K562 (cell line): Measurements from ENCODE around the gene UBE2J2. TPM values are rescaled to one million over a fixed set of nuclear protein-coding genes. Genes with fewer than 3 reads are reported as not detected.
A peak's percentile ranks its signal among the peaks of the same experiment; 100 is the strongest.

Experiments
- ARNT ChIP-seq, 2 experiments: fragments of 450-650 bp; IDR thresholded peaks; 2 replicates each; pipeline ENCODE4 v1.6.1; 2016; ENCODE audit warnings: mild to moderate bottlenecking in 1 of 2
- BACH1 ChIP-seq: fragments of 200-800 bp; sonication (Bioruptor generic); IDR thresholded peaks from 2 replicates; pipeline ENCODE4 v1.6.1; 2016; ENCODE audit warnings: missing genetic modification characterization, missing compliant biosample characterization
- CBX1 ChIP-seq: sonication (generic); IDR thresholded peaks from 2 replicates; pipeline ENCODE4 v1.6.1; 2016; ENCODE audit warnings: antibody characterized with exemption, low read depth, mild to moderate bottlenecking
- CCNT2 ChIP-seq: IDR thresholded peaks from 2 replicates; pipeline ENCODE4 v1.6.1; 2011; ENCODE audit warnings: borderline replicate concordance, low read depth, mild to moderate bottlenecking, moderate library complexity, mixed read lengths, low read length; ENCODE audit not compliant: insufficient read length; ENCODE audit errors: extremely low read depth
- CSDE1 ChIP-seq, 2 experiments: fragments of 450-650 bp; IDR thresholded peaks; 2 replicates each; pipeline ENCODE4 v1.6.1; 2016; ENCODE audit warnings: mild to moderate bottlenecking in 1 of 2
- ERF ChIP-seq: fragments of 450-650 bp; formaldehyde crosslinking; IDR thresholded peaks from 2 replicates; pipeline ENCODE4 v1.4.0; 2020; ENCODE audit warnings: mild to moderate bottlenecking, mixed read lengths
- FOS ChIP-seq: IDR thresholded peaks from 3 replicates; pipeline ENCODE4 v1.6.1; 2011; ENCODE audit not compliant: insufficient read length; ENCODE audit errors: extremely low read depth
- GATAD2A ChIP-seq: fragments of 450-650 bp; IDR thresholded peaks from 2 replicates; pipeline ENCODE4 v1.6.1; 2017
- L3MBTL2 ChIP-seq: fragments of 450-650 bp; IDR thresholded peaks from 2 replicates; pipeline ENCODE4 v1.6.1; 2016; ENCODE audit warnings: mild to moderate bottlenecking, moderate library complexity
- LARP7 ChIP-seq: fragments of 450-650 bp; IDR thresholded peaks from 2 replicates; pipeline ENCODE4 v1.6.1; 2016
- NRF1 ChIP-seq, 2 experiments: fragments of 450-650 bp; IDR thresholded peaks in 1 of 2; conservative IDR thresholded peaks in 1 of 2; 2 replicates each; pipeline ENCODE4 v1.6.1; 2014; ENCODE audit warnings: mild to moderate bottlenecking in 2 of 2
- POLR2G ChIP-seq: fragments of 200-400 bp; formaldehyde crosslinking; IDR thresholded peaks from 2 replicates; pipeline ENCODE4 v1.6.1; 2017; ENCODE audit warnings: low read depth, mild to moderate bottlenecking, antibody characterized with exemption, low read length, moderate library complexity
- TCFL5 ChIP-seq: fragments of 250-450 bp; sonication (Bioruptor Pico); conservative IDR thresholded peaks from 2 replicates; pipeline ENCODE4 v1.6.1; 2021; ENCODE audit warnings: mild to moderate bottlenecking, moderate library complexity, matching md5 sums
- ZFP36 ChIP-seq: fragments of 150-350 bp; IDR thresholded peaks from 2 replicates; pipeline ENCODE4 v1.6.1; 2018; ENCODE audit warnings: low read length, low read depth; ENCODE audit not compliant: partially characterized antibody
- ZKSCAN1 ChIP-seq: fragments of 150-350 bp; IDR thresholded peaks from 2 replicates; pipeline ENCODE4 v1.6.1; 2016; ENCODE audit warnings: low read depth, low read length
- ZNF263 ChIP-seq: sonication (generic); formaldehyde crosslinking; IDR thresholded peaks from 2 replicates; pipeline ENCODE4 v1.8.0; 2022; ENCODE audit warnings: mild to moderate bottlenecking, missing genetic modification reagents, borderline replicate concordance
- ZNF408 ChIP-seq: fragments of 250-450 bp; sonication (Bioruptor Pico); IDR thresholded peaks from 2 replicates; pipeline ENCODE4 v1.4.0; 2020; ENCODE audit warnings: low read depth, mild to moderate bottlenecking, moderate library complexity
- polyA plus RNA-seq, 8 experiments: library from polyadenylated mRNA; depleted of rRNA in 4 of 8; stranded (reverse) in 5 of 8; unstranded in 3 of 8; fragments of >200 nt; fragmentation: Nextera tagmentation in 2 of 8; fragmentation: Illumina TruSeq in 1 of 8; extraction: Ambion mirVana in 2 of 8; extraction: Trizol in 1 of 8; gene quantifications; 2 replicates each; pipeline versions ENCODE4 v1.2.1 to v1.2.3, GENCODE V29; 2011 to 2014; ENCODE audit warnings: inconsistent platforms in 1 of 8, missing spikeins in 1 of 8
- total RNA-seq, 7 experiments: library from RNA; depleted of rRNA in 6 of 7; stranded (reverse); fragments of >200 nt in 6 of 7; fragmentation: Illumina TruSeq in 2 of 7; extraction: Trizol in 2 of 7; gene quantifications; 2 replicates each; pipeline versions ENCODE4 v1.2.1 to v1.2.3, GENCODE V29; 2011 to 2021; ENCODE audit warnings: low replicate concordance in 1 of 7
- TF ChIP-seq, protein P1 (sequence below): sonication (generic); formaldehyde crosslinking; IDR thresholded peaks from 2 replicates; pipeline ENCODE4 v1.8.0; 2022; ENCODE audit warnings: missing genetic modification reagents, mild to moderate bottlenecking, moderate library complexity, borderline replicate concordance
- TF ChIP-seq, protein P2 (sequence below): sonication (generic); formaldehyde crosslinking; IDR thresholded peaks from 2 replicates; pipeline ENCODE4 v1.8.1; 2023; ENCODE audit warnings: mild to moderate bottlenecking, missing genetic modification reagents
- TF ChIP-seq, protein P3 (sequence below): sonication (generic); formaldehyde crosslinking; IDR thresholded peaks from 2 replicates; pipeline ENCODE4 v1.8.0; 2022; ENCODE audit warnings: mild to moderate bottlenecking, missing genetic modification reagents
- TF ChIP-seq, protein P4 (sequence below): fragments of 450-650 bp; formaldehyde crosslinking; conservative IDR thresholded peaks from 2 replicates; pipeline ENCODE4 v1.4.0; 2022; ENCODE audit warnings: mild to moderate bottlenecking, missing genetic modification characterization
- TF ChIP-seq, protein P5 (sequence below): sonication (generic); formaldehyde crosslinking; IDR thresholded peaks from 2 replicates; pipeline ENCODE4 v1.9.0; 2022; ENCODE audit warnings: mild to moderate bottlenecking, missing genetic modification reagents

Gene UBE2J2
- total and polyA plus RNA-seq, 9 of the 15 experiments (the other 6 are each of a cell fraction or from before 2014, with no cell fraction given), result 0.93 to 112 (median 75.5) TPM

DNA sequence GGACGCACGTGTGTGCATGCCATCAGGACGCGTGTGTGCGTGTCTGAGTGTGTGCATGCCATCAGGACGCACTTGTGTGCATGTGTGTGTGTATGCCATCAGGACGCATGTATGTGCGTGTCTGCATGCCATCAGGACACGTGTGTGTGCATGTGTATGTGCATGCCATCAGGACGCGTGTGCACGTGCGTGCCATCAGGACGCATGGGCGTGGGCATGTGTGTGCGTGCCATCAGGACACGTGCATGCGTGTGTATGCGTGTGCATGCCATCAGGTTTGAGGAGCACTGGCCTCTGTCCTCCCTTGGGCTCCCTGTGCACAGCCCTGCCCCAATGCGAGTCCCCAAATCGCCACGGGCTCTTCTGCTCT is 14.6 kb downstream of the UBE2J2 start (continued):
- TF ChIP-seq CCNT2 (no peak), ZNF263 (CRISPR knock-in tag) (0 out of 2 replicates have a peak, but pooled peaks have one; percentile 20), ERF (CRISPR knock-in tag) (no peak), ZNF408 (CRISPR knock-in tag) (no peak), GATAD2A (no peak), LARP7 (no peak), L3MBTL2 (no peak), BACH1 (no peak), POLR2G (peak; percentile 44; the same call in 1 of the 2 replicates), CSDE1 (IDR thresholded peaks at IDR 0.05) (no peak), NRF1 (conservative IDR thresholded peaks at IDR 0.05 in 1 of 2, IDR thresholded peaks at IDR 0.05 in 1 of 2) (no peak), ARNT (IDR thresholded peaks at IDR 0.05) (no peak), ZFP36 (no peak), TCFL5 (no peak), ZKSCAN1 (no peak), CBX1 (no peak), FOS (no peak)
- TF ChIP-seq, protein P1, sequence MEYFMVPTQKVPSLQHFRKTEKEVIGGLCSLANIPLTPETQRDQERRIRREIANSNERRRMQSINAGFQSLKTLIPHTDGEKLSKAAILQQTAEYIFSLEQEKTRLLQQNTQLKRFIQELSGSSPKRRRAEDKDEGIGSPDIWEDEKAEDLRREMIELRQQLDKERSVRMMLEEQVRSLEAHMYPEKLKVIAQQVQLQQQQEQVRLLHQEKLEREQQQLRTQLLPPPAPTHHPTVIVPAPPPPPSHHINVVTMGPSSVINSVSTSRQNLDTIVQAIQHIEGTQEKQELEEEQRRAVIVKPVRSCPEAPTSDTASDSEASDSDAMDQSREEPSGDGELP (CRISPR knock-in tag), result no peak
- TF ChIP-seq, protein P2, sequence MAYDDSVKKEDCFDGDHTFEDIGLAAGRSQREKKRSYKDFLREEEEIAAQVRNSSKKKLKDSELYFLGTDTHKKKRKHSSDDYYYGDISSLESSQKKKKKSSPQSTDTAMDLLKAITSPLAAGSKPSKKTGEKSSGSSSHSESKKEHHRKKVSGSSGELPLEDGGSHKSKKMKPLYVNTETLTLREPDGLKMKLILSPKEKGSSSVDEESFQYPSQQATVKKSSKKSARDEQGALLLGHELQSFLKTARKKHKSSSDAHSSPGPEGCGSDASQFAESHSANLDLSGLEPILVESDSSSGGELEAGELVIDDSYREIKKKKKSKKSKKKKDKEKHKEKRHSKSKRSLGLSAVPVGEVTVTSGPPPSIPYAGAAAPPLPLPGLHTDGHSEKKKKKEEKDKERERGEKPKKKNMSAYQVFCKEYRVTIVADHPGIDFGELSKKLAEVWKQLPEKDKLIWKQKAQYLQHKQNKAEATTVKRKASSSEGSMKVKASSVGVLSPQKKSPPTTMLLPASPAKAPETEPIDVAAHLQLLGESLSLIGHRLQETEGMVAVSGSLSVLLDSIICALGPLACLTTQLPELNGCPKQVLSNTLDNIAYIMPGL (CRISPR knock-in tag), result no peak
- TF ChIP-seq, protein P3, sequence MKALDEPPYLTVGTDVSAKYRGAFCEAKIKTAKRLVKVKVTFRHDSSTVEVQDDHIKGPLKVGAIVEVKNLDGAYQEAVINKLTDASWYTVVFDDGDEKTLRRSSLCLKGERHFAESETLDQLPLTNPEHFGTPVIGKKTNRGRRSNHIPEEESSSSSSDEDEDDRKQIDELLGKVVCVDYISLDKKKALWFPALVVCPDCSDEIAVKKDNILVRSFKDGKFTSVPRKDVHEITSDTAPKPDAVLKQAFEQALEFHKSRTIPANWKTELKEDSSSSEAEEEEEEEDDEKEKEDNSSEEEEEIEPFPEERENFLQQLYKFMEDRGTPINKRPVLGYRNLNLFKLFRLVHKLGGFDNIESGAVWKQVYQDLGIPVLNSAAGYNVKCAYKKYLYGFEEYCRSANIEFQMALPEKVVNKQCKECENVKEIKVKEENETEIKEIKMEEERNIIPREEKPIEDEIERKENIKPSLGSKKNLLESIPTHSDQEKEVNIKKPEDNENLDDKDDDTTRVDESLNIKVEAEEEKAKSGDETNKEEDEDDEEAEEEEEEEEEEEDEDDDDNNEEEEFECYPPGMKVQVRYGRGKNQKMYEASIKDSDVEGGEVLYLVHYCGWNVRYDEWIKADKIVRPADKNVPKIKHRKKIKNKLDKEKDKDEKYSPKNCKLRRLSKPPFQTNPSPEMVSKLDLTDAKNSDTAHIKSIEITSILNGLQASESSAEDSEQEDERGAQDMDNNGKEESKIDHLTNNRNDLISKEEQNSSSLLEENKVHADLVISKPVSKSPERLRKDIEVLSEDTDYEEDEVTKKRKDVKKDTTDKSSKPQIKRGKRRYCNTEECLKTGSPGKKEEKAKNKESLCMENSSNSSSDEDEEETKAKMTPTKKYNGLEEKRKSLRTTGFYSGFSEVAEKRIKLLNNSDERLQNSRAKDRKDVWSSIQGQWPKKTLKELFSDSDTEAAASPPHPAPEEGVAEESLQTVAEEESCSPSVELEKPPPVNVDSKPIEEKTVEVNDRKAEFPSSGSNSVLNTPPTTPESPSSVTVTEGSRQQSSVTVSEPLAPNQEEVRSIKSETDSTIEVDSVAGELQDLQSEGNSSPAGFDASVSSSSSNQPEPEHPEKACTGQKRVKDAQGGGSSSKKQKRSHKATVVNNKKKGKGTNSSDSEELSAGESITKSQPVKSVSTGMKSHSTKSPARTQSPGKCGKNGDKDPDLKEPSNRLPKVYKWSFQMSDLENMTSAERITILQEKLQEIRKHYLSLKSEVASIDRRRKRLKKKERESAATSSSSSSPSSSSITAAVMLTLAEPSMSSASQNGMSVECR, result no peak
- TF ChIP-seq, protein P4, sequence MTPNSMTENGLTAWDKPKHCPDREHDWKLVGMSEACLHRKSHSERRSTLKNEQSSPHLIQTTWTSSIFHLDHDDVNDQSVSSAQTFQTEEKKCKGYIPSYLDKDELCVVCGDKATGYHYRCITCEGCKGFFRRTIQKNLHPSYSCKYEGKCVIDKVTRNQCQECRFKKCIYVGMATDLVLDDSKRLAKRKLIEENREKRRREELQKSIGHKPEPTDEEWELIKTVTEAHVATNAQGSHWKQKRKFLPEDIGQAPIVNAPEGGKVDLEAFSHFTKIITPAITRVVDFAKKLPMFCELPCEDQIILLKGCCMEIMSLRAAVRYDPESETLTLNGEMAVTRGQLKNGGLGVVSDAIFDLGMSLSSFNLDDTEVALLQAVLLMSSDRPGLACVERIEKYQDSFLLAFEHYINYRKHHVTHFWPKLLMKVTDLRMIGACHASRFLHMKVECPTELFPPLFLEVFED (CRISPR knock-in tag), result no peak
- TF ChIP-seq, protein P5, sequence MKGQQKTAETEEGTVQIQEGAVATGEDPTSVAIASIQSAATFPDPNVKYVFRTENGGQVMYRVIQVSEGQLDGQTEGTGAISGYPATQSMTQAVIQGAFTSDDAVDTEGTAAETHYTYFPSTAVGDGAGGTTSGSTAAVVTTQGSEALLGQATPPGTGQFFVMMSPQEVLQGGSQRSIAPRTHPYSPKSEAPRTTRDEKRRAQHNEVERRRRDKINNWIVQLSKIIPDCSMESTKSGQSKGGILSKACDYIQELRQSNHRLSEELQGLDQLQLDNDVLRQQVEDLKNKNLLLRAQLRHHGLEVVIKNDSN (CRISPR knock-in tag), result no peak
